ENCODE measurements around the gene ANXA2. TPM values are rescaled to one million over a fixed set of nuclear protein-coding genes. Genes with fewer than 3 reads are reported as not detected.

ANXA2 gene
- total RNA-seq, 1 experiment from 2014 or later = 2,114 TPM

DNA sequence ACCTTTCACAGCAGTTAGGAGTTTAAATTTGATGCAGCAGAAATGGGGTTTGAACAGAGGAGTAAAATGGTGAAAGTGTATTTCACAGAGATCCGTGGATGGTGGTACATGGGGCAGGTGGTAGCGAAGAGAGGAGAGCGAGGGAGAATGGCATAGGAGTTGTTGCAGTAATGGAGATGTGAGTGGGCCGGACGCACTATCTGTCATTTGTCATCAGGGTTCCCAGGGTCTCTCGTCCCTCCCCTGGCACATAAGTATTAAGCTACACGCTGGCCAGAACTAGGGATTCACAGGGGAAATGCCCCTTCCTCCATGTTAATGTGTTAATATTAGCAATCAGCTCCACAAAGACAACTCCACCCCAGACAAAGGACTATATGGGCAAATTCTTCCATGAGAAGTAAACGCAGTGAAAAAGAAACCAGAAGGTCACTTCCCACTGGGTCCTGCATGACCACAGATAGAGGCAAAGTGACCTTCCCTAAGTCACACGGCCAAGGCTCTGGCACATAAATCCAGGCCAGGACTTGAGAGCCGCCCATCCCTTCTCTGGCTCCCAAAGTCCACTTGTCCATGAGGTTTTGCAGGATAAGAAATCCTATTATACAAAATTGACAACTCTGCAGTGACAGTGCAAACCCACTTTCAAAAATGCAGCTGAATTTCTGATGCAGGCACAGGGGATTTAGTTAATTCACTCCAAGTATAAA, 42.5 kb downstream of the ANXA2 start:
- Histone ChIP-seq H3K27me3 (ENCODE audit: low read length) (no peaks in the 10 kb centered on the region), H3F3A (ENCODE audit: low read length, unreplicated experiment) (peaks cover 35% of the 10 kb centered on the region), H3K9me2 (replicated peaks; ENCODE audit: low read length) (no peaks in the 10 kb centered on the region), H3K9me3 (ENCODE audit: low read length) (no peaks in the 10 kb centered on the region), H2AFZ (ENCODE audit: low read length) (no peak overlapping the region), H3K27ac (ENCODE audit: low read length) (no peak overlapping the region), H4K20me1 (ENCODE audit: low read length) (peaks cover 60% of the 10 kb centered on the region), H3K4me3 (ENCODE audit: low read length) (no peak overlapping the region), H3K4me1 (ENCODE audit: insufficient read depth, low read length) (no peaks in the 10 kb centered on the region), H3K9ac (ENCODE audit: low read length) (no peak overlapping the region), H3K4me2 (ENCODE audit: low read length) (no peak overlapping the region), H3K79me2 (ENCODE audit: low read length) (peaks cover 53% of the 10 kb centered on the region), H3K36me3 (ENCODE audit: low read depth, low read length) (peaks cover 95% of the 10 kb centered on the region)
- ATAC-seq (no peak), DNase-seq (no peak)
- intact Hi-C loops (cut with micrococcal nuclease) = no loop called here
- CTCF ChIA-PET = no interaction called here
- no TSS peak for BruUV-seq (replicated peaks)
- POLR2A ChIA-PET (ENCODE audit: unreplicated experiment) = no interaction called here
- no peak for TF ChIP-seq EZH2phosphoT487 (IDR thresholded peaks at IDR 0.05; ENCODE audit: borderline replicate concordance, low read length)
- TF ChIP-seq, protein P1, sequence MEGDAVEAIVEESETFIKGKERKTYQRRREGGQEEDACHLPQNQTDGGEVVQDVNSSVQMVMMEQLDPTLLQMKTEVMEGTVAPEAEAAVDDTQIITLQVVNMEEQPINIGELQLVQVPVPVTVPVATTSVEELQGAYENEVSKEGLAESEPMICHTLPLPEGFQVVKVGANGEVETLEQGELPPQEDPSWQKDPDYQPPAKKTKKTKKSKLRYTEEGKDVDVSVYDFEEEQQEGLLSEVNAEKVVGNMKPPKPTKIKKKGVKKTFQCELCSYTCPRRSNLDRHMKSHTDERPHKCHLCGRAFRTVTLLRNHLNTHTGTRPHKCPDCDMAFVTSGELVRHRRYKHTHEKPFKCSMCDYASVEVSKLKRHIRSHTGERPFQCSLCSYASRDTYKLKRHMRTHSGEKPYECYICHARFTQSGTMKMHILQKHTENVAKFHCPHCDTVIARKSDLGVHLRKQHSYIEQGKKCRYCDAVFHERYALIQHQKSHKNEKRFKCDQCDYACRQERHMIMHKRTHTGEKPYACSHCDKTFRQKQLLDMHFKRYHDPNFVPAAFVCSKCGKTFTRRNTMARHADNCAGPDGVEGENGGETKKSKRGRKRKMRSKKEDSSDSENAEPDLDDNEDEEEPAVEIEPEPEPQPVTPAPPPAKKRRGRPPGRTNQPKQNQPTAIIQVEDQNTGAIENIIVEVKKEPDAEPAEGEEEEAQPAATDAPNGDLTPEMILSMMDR (conservative IDR thresholded peaks at IDR 0.05; ENCODE audit: low read depth, low read length) = no peak
- no peak for TF ChIP-seq EZH2 (IDR thresholded peaks at IDR 0.05; ENCODE audit: low read length, unreplicated experiment)

DNA sequence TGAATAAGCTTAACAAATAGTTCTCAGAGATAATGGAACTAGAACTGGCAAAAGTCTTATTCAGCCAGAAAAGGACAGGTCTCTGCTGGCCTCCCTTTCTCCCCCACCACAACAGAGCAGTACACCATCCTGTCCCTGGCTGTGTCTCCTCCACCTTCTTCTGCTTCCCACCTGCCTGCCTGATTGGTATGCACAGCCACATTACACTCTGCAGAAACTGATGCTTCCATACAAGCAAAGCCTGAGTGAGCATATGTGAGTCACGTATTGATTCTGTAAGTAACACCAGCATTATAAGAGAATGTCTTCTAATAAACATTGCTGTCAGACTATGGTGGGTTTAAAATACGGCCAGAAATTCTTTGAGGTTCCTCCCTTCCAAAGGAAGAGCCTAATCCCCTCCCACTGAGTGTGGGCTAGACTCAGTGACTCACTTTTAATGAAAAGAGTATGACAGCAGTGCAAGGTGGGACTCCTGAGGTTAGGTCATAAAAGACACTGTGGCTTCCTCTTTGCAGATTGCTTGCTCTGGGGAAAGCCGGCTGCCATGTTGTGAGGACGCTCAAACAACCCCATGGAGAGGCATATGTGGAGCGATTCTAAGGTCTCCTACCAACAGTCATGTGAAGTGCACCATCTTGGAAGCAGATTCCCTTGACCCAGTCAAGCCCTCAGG, 44.4 kb downstream of the ANXA2 start:
- no TSS peak for BruUV-seq (replicated peaks)
- Histone ChIP-seq H3K4me1 (ENCODE audit: insufficient read depth, low read length) (no peaks in the 10 kb centered on the region), H3K4me3 (ENCODE audit: low read length) (no peak overlapping the region), H3K36me3 (ENCODE audit: low read depth, low read length) (peaks cover 90% of the 10 kb centered on the region), H3K27ac (ENCODE audit: low read length) (no peak overlapping the region), H3K4me2 (ENCODE audit: low read length) (no peak overlapping the region), H3K9ac (ENCODE audit: low read length) (no peak overlapping the region), H3K9me2 (replicated peaks; ENCODE audit: low read length) (no peaks in the 10 kb centered on the region), H3K27me3 (ENCODE audit: low read length) (no peaks in the 10 kb centered on the region), H2AFZ (ENCODE audit: low read length) (no peak overlapping the region), H4K20me1 (ENCODE audit: low read length) (peaks cover 53% of the 10 kb centered on the region), H3K9me3 (ENCODE audit: low read length) (no peaks in the 10 kb centered on the region), H3K79me2 (ENCODE audit: low read length) (peaks cover 35% of the 10 kb centered on the region), H3F3A (ENCODE audit: low read length, unreplicated experiment) (peaks cover 35% of the 10 kb centered on the region)
- ATAC-seq = peak; percentile 64
- ChIA-PET POLR2A (ENCODE audit: unreplicated experiment) (no interaction called here), CTCF (no interaction called here)
- TF ChIP-seq, protein P1 (conservative IDR thresholded peaks at IDR 0.05; ENCODE audit: low read depth, low read length) = no peak
- TF ChIP-seq EZH2phosphoT487 (IDR thresholded peaks at IDR 0.05; ENCODE audit: borderline replicate concordance, low read length) = no peak
- no peak for TF ChIP-seq EZH2 (IDR thresholded peaks at IDR 0.05; ENCODE audit: low read length, unreplicated experiment)
- intact Hi-C loops (cut with micrococcal nuclease) = no loop called here
- peak; percentile 38 for DNase-seq

DNA sequence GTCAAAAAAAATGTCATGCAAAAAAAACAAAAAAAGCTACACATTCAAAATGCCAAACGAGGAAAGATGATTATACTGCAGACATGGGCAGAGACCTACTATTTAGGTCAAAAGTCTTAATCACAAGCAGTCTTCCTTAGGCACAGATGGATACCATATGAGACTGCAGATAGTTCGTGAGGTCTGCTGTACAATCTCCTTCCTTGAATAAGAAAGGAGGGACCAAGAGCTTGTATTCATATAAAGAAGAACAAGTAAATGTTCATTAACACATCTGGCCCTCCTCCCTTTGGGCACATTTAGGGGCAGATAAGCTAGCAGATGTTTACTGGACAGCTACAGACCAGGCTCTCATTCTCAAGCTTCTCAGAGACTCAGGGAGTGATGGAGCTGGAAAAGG, 45.3 kb downstream of the ANXA2 start:
- no peak for ATAC-seq
- no TSS peak for BruUV-seq (replicated peaks)
- TF ChIP-seq EZH2 (IDR thresholded peaks at IDR 0.05; ENCODE audit: low read length, unreplicated experiment) (no peak), EZH2phosphoT487 (IDR thresholded peaks at IDR 0.05; ENCODE audit: borderline replicate concordance, low read length) (no peak)
- TF ChIP-seq, protein P1 (conservative IDR thresholded peaks at IDR 0.05; ENCODE audit: low read depth, low read length) = no peak
- Histone ChIP-seq H3K79me2 (ENCODE audit: low read length) (peaks cover 27% of the 10 kb centered on the region), H3K4me3 (ENCODE audit: low read length) (no peak overlapping the region), H3K9ac (ENCODE audit: low read length) (no peak overlapping the region), H3K4me2 (ENCODE audit: low read length) (no peak overlapping the region), H2AFZ (ENCODE audit: low read length) (no peak overlapping the region), H3K36me3 (ENCODE audit: low read depth, low read length) (peaks cover 89% of the 10 kb centered on the region), H3K9me3 (ENCODE audit: low read length) (no peaks in the 10 kb centered on the region), H3K9me2 (replicated peaks; ENCODE audit: low read length) (no peaks in the 10 kb centered on the region), H3K27me3 (ENCODE audit: low read length) (no peaks in the 10 kb centered on the region), H3K4me1 (ENCODE audit: insufficient read depth, low read length) (no peaks in the 10 kb centered on the region), H3K27ac (ENCODE audit: low read length) (no peak overlapping the region), H4K20me1 (ENCODE audit: low read length) (peaks cover 53% of the 10 kb centered on the region), H3F3A (ENCODE audit: low read length, unreplicated experiment) (peaks cover 38% of the 10 kb centered on the region)
- intact Hi-C loops (cut with micrococcal nuclease) = no loop called here
- DNase-seq = no peak
- CTCF ChIA-PET = no interaction called here
- POLR2A ChIA-PET (ENCODE audit: unreplicated experiment) = no interaction called here
